Metanephros (tissue), 1 donor: ENCODE results near the gene EEF2K. TPM values are rescaled to one million over a fixed set of nuclear protein-coding genes. Genes with fewer than 3 reads are reported as not detected.

Source experiments
- total RNA-seq: library from RNA; depleted of rRNA; stranded (reverse); fragments of >200 nt; gene quantifications from one replicate; pipeline ENCODE4 v1.2.3, GENCODE V29; 2014

Gene EEF2K
- total RNA-seq, result 37.8 TPM

GRCh38 chr16:22206013-22206841 is at the start of gene EEF2K:
Gene EEF2K (plus strand): TSS chr16:22206278. CDS start chr16:22225730, 19,452 bp downstream.

GRCh38 chr16:22161999-22162655 is 44.0 kb upstream of the EEF2K start, which contains the start of gene SDR42E2:
Gene SDR42E2 (plus strand): TSS chr16:22162506. CDS start chr16:22165583, 3,077 bp downstream.

GRCh38 chr16:22297114-22297870 is 91.2 kb downstream of the EEF2K start, which contains the start of gene POLR3E:
Gene POLR3E (plus strand): TSS chr16:22297409. CDS start chr16:22302969, 5,560 bp downstream.

Other genes with a start within 250 kb of the EEF2K start
- not detected for gene PDZD9, start 205.2 kb upstream of the EEF2K start, total RNA-seq
- gene MOSMO, start 198.2 kb upstream of the EEF2K start, total RNA-seq, result 17.9 TPM
- gene VWA3A, start 113.7 kb upstream of the EEF2K start, total RNA-seq, result 1.6 TPM
- gene SDR42E2, start 43.8 kb upstream of the EEF2K start, total RNA-seq, result 0.18 TPM
- 48.3 TPM for gene POLR3E, start 91.1 kb downstream of the EEF2K start, total RNA-seq
- 19.9 TPM for gene CDR2, start 168.3 kb downstream of the EEF2K start, total RNA-seq